GM08714 (cell line): ENCODE data around the gene FHL2.

Experiments
- H3K4me3 ChIP-seq: fragments of 200-500 bp; sonication (Bioruptor generic); 2 replicates; pipeline ENCODE4 v1.5.1; 2014; ENCODE audit warnings: mild to moderate bottlenecking, low read length, inconsistent platforms
- ZNF274 ChIP-seq: IDR thresholded peaks from 2 replicates; pipeline ENCODE4 v1.6.1; 2012; ENCODE audit warnings: mild to moderate bottlenecking, low read depth, low read length

FHL2 gene

DNA sequence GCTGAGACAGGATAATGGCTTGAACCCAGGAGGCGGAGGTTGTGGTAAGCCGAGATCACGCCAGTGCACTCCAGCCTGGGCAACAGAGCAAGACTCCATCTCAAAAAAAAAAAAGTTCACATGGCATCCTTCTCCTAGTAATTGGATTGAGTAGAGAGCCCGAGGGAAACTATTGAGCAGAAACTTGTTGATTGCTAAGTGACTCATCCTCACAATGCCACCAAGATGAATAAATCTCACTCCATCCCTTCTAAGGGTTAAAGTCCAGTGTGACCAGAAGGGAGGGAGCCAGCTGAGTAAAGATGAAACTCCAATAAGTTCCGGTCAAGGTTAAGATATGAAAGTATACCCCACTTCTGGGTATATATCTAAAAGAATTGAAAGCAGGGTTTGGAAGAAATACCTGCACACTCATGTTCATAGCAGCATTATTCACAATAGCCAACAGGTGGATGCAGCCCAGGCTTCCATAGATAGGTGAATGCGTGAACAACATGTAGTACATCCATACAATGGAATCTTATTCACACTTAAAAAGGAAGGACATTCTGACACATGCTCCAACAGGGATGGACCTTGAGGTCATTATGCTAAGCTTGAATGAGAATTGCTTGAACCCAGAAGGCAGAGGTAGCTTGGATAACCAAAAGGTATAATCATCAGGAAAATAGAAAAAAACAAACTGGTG is 13.0 kb upstream of the FHL2 start:
- no peak for TF ChIP-seq ZNF274

GRCh38 chr2:105410554-105410953 is 11.7 kb upstream of the FHL2 start:
- no peak overlapping the region for H3K4me3 ChIP-seq
- TF ChIP-seq ZNF274: no peak

More for the DNA sequence above, 13.0 kb upstream of the FHL2 start:
- no peak overlapping the region for H3K4me3 ChIP-seq

- no peak for TF ChIP-seq ZNF274
Observed at GRCh38 chr2:105409717-105410116, 10.9 kb upstream of the FHL2 start.

DNA sequence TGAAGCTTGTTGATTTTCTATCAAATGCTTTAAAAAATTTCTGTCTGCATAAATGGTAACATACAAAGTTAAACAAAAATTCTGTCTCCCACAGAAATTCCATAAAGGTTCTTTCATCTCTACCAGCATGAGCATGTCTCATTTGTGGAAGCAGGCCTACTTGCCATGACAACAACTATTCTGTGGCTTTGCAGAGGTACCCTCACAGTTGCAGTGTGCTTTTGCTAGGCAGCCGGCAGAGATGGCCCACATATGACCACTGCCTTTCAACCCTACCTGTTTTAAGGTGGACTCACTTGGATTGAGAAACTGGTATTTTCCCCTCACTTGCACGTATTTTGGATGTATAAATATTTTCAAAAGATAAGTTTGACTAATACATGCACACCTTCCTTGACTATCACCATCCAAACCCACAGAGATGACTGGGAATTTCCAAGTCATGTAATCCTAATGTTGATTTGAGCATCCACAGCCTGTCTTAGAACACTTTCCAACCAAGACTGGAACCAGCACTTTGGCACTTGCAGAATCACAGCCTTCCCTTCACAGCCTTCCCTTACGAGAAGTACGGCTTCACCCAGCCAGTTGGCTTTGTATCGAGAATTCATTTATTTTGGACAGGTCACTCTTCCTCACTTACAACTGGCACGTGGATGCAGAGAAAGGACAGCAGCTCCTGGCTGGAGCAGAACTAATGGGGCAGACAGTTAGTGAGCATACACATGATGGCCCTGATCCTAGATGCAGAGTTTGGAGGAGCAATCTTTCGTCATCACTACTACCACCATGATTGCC is 9.3 kb upstream of the FHL2 start:
- no peak overlapping the region for H3K4me3 ChIP-seq
- no peak for TF ChIP-seq ZNF274

More at GRCh38 chr2:105409717-105410116, 10.9 kb upstream of the FHL2 start:
- H3K4me3 ChIP-seq: no peak overlapping the region

DNA sequence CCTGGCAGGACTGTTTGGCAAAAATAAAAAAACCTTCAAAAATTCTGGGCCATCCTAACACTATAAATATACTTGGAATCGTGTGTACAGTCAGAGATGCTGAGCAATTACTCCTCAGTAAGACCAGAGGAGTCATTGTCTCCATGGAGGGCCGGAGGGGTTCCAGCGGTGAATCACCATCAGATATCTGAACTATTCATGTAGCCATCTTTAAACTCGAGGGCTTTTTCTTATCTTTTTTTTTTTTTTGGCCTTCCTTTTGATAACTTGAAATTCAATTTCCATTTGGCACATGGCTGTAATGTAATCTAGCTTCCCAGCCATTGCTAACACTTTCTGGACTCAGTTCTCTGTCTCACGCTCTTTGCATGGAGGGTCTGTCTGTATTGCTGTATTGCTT is 7.4 kb upstream of the FHL2 start:
- no peak for TF ChIP-seq ZNF274

GRCh38 chr2:105405291-105405690 is 6.4 kb upstream of the FHL2 start:
- TF ChIP-seq ZNF274: no peak
- H3K4me3 ChIP-seq: no peak overlapping the region

More for the DNA sequence above, 7.4 kb upstream of the FHL2 start:
- H3K4me3 ChIP-seq: no peak overlapping the region

GRCh38 chr2:105404736-105405135 is 5.9 kb upstream of the FHL2 start:
- no peak for TF ChIP-seq ZNF274
- H3K4me3 ChIP-seq: no peak overlapping the region

- no peak overlapping the region for H3K4me3 ChIP-seq
- TF ChIP-seq ZNF274: no peak
Observed at GRCh38 chr2:105403783-105404698, 5.2 kb upstream of the FHL2 start.

DNA sequence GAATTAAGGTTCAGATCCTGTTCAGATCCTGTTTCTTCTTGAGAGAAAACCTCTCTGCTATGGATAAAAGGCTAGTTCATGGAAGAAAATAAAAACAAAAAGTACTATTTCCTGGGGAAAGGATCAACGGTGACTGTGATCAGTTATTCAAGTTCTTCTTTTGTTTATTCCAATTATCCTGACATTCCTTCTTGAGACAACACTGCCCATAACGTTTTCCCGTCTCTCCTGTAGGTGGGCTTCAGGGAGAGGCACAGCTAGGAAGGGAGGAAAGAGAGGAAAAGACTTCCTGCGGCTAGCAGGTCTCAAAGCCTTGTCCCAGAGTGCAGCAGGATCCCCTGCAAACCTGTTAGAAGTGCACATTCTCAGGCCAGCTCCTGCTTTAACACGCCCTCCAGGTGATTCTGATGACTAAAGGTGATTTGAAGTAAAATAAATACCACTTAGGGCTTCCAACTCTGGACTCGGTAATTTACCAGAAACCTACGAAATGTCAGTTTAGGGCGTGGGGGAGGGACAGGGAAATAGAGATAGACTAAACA is 4.5 kb upstream of the FHL2 start:
- H3K4me3 ChIP-seq: no peak overlapping the region
- TF ChIP-seq ZNF274: no peak

- no peak for TF ChIP-seq ZNF274
- no peak overlapping the region for H3K4me3 ChIP-seq
Observed at GRCh38 chr2:105402809-105403208, 4.0 kb upstream of the FHL2 start.

DNA sequence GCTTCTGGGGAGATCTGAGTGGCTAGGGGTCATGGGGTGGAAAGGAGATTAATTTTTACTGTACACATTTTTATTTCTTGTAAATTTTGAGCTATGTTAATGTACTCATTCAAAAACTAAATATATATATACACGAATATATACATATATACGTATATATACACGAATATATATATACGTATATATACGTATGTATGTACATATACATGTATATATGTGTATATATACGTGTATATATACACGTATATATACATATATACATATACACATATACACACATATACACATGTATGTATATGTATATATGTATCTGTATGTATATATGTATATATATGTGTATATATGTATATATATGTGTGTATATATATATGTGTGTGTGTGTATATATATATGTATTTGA is 3.0 kb upstream of the FHL2 start:
- no peak overlapping the region for H3K4me3 ChIP-seq
- TF ChIP-seq ZNF274: no peak

- no peak for TF ChIP-seq ZNF274
- no peak overlapping the region for H3K4me3 ChIP-seq
Observed at GRCh38 chr2:105400138-105400540, 1.3 kb upstream of the FHL2 start.

- TF ChIP-seq ZNF274: no peak
- peak overlapping the region; percentile 10; the same call in 1 of the 2 replicates for H3K4me3 ChIP-seq
Observed at GRCh38 chr2:105399207-105399861, 483 bp upstream of the FHL2 start.
